ENCODE measurements around the gene ITGAE. TPM values are rescaled to one million over a fixed set of nuclear protein-coding genes. Genes with fewer than 3 reads are reported as not detected.

Gene ITGAE
- total RNA-seq, 1 donor from 2014 or later = 16.7 TPM

DNA sequence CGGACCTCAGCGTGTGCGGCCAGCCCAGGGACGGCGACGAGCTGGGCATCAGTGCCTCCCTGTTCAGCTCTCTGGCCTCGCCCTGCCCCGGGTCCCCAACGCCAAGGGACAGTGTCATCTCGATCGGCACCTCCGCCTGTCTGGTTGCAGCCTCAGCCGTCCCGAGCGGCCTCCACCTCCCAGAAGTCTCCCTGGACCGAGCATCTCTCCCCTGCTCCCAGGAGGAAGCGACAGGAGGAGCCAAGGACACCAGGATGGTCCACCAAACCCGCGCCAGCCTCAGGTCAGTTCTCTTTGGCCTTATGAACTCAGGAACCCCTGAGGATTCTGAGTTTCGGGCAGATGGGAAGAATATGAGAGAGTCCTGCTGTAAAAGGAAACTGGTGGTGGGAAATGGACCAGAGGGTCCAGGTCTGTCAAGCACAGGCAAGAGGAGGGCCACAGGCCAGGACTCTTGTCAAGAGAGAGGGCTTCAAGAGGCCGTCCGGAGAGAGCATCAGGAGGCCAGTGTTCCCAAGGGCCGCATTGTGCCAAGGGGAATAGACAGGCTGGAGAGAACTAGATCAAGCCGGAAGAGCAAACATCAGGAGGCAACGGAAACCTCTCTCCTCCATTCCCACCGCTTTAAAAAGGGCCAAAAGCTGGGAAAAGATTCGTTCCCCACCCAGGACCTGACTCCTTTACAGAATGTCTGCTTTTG is 76.5 kb downstream of the ITGAE start:
- H3K27me3 ChIP-seq (ENCODE audit: control insufficient read depth in 3 of 3, insufficient read depth in 3 of 3, low read length in 3 of 3) = no peaks in the 10 kb centered on the region
- no peaks in the 10 kb centered on the region for H3K9me3 ChIP-seq (ENCODE audit: control insufficient read depth in 3 of 3, low read length in 3 of 3)
- no peak overlapping the region for H3K27ac ChIP-seq (ENCODE audit: low read depth, low read length)
- H3K4me3 ChIP-seq (ENCODE audit: low read length in 3 of 3) = peak overlapping the region; percentile 93 to 98 (median 95)
- H3K36me3 ChIP-seq (ENCODE audit: control insufficient read depth in 3 of 3, insufficient read depth in 3 of 3, low read length in 3 of 3) = peaks cover 0 to 10% (median 4%) of the 10 kb centered on the region in 3 donors
- H3K4me1 ChIP-seq (ENCODE audit: control insufficient read depth in 3 of 3, insufficient read depth in 3 of 3, low read length in 3 of 3) = peaks cover 15 to 29% (median 20%) of the 10 kb centered on the region in 3 donors
- H3K9ac ChIP-seq (ENCODE audit: low read depth in 1 of 3, low read length in 3 of 3) = peak overlapping the region; percentile 98 to 99 (median 99)

DNA sequence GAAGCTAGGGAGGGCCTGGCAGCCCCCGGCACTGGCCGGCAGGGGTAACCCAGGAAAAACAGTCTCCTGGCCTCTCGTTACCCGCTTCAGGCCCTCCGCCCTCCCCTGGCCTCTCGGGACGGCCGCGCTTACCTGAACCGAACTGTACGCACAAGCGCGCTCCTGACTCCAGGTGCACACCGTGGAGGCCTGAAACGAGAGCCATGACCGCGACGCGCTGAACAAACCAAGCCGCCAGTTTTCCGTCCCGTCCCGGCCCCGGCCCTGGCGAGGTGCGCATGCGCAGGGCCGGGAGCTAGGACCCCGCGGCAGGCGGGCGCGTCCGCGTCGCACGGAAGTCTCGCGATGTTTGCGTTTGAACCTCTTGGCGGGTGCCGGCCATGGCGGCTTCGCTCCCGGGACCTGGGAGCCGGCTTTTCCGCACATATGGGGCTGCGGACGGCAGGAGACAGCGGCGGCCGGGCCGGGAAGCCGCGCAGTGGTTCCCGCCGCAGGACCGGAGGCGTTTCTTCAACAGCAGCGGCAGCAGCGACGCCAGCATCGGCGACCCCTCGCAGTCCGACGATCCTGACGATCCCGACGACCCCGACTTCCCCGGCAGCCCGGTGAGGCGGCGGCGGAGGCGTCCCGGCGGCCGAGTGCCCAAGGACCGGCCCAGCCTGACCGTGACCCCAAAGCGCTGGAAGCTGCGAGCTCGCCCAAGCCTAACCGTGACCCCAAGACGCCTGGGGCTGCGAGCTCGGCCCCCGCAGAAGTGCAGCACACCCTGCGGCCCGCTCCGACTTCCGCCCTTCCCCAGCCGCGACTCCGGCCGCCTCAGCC is 77.2 kb downstream of the ITGAE start, which contains the start of gene HASPIN:
Gene HASPIN, plus strand, starts transcription at position 348 of the 822 bp plus-strand sequence. Its CDS starts 33 bp downstream, at position 381.
- Histone ChIP-seq H3K9me3 (ENCODE audit: control insufficient read depth in 3 of 3, low read length in 3 of 3) (no peaks in the 10 kb centered on the region), H3K4me3 (ENCODE audit: low read length in 3 of 3) (peak within 1 kb of the TSS; percentile 93 to 98 (median 95)), H3K9ac (ENCODE audit: low read depth in 1 of 3, low read length in 3 of 3) (peak within 1 kb of the TSS; percentile 98 to 99 (median 99)), H3K27me3 (ENCODE audit: control insufficient read depth in 3 of 3, insufficient read depth in 3 of 3, low read length in 3 of 3) (no peaks in the 10 kb centered on the region), H3K36me3 (ENCODE audit: control insufficient read depth in 3 of 3, insufficient read depth in 3 of 3, low read length in 3 of 3) (peaks cover 0 to 10% (median 4%) of the 10 kb centered on the region in 3 donors), H3K4me1 (ENCODE audit: control insufficient read depth in 3 of 3, insufficient read depth in 3 of 3, low read length in 3 of 3) (peaks cover 15 to 29% (median 20%) of the 10 kb centered on the region in 3 donors), H3K27ac (ENCODE audit: low read depth, low read length) (peak within 1 kb of the TSS; percentile 89)

DNA sequence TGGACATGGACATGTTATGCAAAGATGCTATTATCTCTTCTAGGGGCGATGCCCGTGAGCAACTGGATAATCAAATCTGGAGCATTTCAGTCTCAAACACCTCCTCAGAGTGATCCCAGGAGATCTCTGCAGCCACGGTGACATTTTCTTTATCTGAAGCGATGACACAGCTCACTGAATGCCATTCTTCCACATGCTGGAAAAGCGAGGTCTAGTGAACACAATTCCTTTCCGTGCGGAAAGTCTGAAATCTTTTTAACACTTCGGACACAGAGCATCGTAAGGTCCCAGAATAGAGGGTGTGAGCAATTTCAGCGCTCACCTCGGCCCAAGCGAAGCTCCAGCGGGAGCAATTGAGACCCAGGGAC is 77.8 kb downstream of the ITGAE start:
- Histone ChIP-seq H3K4me1 (ENCODE audit: control insufficient read depth in 3 of 3, insufficient read depth in 3 of 3, low read length in 3 of 3) (peaks cover 15 to 29% (median 20%) of the 10 kb centered on the region in 3 donors), H3K36me3 (ENCODE audit: control insufficient read depth in 3 of 3, insufficient read depth in 3 of 3, low read length in 3 of 3) (peaks cover 3 to 15% (median 4%) of the 10 kb centered on the region in 3 donors), H3K4me3 (ENCODE audit: low read length in 3 of 3) (peak overlapping the region; percentile 93 to 98 (median 95)), H3K27me3 (ENCODE audit: control insufficient read depth in 3 of 3, insufficient read depth in 3 of 3, low read length in 3 of 3) (no peaks in the 10 kb centered on the region), H3K27ac (ENCODE audit: low read depth, low read length) (peak overlapping the region; percentile 89), H3K9me3 (ENCODE audit: control insufficient read depth in 3 of 3, low read length in 3 of 3) (no peaks in the 10 kb centered on the region), H3K9ac (ENCODE audit: low read depth in 1 of 3, low read length in 3 of 3) (peak overlapping the region; percentile 98 to 99 (median 99))

DNA sequence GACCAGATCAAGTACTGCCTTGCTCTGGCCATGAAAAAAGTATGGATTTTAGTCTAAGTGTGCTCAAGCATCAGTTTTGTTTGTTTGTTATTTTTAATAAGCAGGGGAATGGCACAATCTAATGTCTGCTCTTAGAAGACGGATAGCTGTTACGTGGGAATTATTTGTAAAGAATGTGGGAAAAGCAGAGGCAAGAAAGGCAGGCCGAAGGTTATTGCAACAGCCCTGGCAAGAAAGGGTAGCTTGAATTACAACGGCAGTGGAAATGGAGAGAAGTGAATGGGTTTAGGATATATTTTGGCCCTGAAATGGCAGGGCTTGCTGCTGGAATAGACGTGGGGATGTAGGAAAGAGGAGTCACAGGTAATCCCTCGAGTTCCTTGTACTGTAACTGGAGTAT is 78.3 kb downstream of the ITGAE start:
- peak overlapping the region; percentile 93 to 98 (median 95) for H3K4me3 ChIP-seq (ENCODE audit: low read length in 3 of 3)
- no peaks in the 10 kb centered on the region for H3K9me3 ChIP-seq (ENCODE audit: control insufficient read depth in 3 of 3, low read length in 3 of 3)
- H3K27me3 ChIP-seq (ENCODE audit: control insufficient read depth in 3 of 3, insufficient read depth in 3 of 3, low read length in 3 of 3) = no peaks in the 10 kb centered on the region
- peaks cover 4 to 19% (median 7%) of the 10 kb centered on the region in 3 donors for H3K36me3 ChIP-seq (ENCODE audit: control insufficient read depth in 3 of 3, insufficient read depth in 3 of 3, low read length in 3 of 3)
- peak overlapping the region; percentile 89 for H3K27ac ChIP-seq (ENCODE audit: low read depth, low read length)
- peak overlapping the region; percentile 98 to 99 (median 99) for H3K9ac ChIP-seq (ENCODE audit: low read depth in 1 of 3, low read length in 3 of 3)
- peaks cover 15 to 29% (median 20%) of the 10 kb centered on the region in 3 donors for H3K4me1 ChIP-seq (ENCODE audit: control insufficient read depth in 3 of 3, insufficient read depth in 3 of 3, low read length in 3 of 3)

DNA sequence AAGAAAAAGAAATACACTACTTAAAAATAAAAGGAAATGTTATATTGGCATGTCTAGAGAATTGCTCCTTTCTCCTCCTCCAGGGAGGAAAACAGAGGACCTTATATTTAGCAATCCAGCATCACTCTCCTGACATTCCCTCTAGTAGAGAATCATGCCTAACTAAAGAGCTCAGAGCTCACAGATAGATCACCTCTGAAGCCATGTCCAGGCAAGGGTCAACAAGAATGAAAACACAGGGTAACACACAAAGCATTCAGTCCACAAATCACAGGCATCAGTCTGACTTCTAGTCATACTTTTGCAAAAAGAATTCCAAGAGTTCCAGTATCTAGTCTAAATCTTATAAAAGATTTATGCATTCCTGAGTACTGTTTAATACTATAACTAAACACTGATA is 81.7 kb downstream of the ITGAE start:
- Histone ChIP-seq H3K9me3 (ENCODE audit: control insufficient read depth in 3 of 3, low read length in 3 of 3) (no peaks in the 10 kb centered on the region), H3K4me1 (ENCODE audit: control insufficient read depth in 3 of 3, insufficient read depth in 3 of 3, low read length in 3 of 3) (peaks cover 10 to 24% (median 16%) of the 10 kb centered on the region in 3 donors), H3K27me3 (ENCODE audit: control insufficient read depth in 3 of 3, insufficient read depth in 3 of 3, low read length in 3 of 3) (no peaks in the 10 kb centered on the region), H3K27ac (ENCODE audit: low read depth, low read length) (no peak overlapping the region), H3K4me3 (ENCODE audit: low read length in 3 of 3) (no peak overlapping the region), H3K36me3 (ENCODE audit: control insufficient read depth in 3 of 3, insufficient read depth in 3 of 3, low read length in 3 of 3) (peaks cover 25 to 51% (median 38%) of the 10 kb centered on the region in 3 donors), H3K9ac (ENCODE audit: low read depth in 1 of 3, low read length in 3 of 3) (no peak overlapping the region)

DNA sequence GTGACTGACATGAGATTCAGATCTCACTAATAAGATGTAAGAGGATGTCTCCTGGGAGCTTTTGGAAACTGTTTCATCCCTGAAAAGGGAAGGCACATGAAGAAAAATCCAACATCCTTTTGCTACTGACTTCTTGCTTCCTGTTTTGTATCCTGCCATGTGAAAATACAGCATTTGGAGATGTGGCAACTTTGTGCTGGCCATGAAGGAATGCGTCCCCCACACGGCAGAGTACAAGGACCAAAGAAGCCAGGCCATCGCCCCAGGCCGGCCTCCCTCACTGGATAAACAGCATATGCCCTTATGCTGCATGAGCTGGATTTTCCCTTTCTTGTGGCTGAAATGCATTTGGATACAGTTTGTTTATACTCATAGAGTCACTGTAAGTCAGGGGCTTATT is 82.8 kb downstream of the ITGAE start:
- H3K27me3 ChIP-seq (ENCODE audit: control insufficient read depth in 3 of 3, insufficient read depth in 3 of 3, low read length in 3 of 3) = no peaks in the 10 kb centered on the region
- H3K4me3 ChIP-seq (ENCODE audit: low read length in 3 of 3) = no peak overlapping the region
- H3K9me3 ChIP-seq (ENCODE audit: control insufficient read depth in 3 of 3, low read length in 3 of 3) = no peaks in the 10 kb centered on the region
- no peak overlapping the region for H3K9ac ChIP-seq (ENCODE audit: low read depth in 1 of 3, low read length in 3 of 3)
- peaks cover 25 to 51% (median 38%) of the 10 kb centered on the region in 3 donors for H3K36me3 ChIP-seq (ENCODE audit: control insufficient read depth in 3 of 3, insufficient read depth in 3 of 3, low read length in 3 of 3)
- H3K27ac ChIP-seq (ENCODE audit: low read depth, low read length) = peak overlapping the region; percentile 16
- peaks cover 9 to 15% (median 13%) of the 10 kb centered on the region in 3 donors for H3K4me1 ChIP-seq (ENCODE audit: control insufficient read depth in 3 of 3, insufficient read depth in 3 of 3, low read length in 3 of 3)

DNA sequence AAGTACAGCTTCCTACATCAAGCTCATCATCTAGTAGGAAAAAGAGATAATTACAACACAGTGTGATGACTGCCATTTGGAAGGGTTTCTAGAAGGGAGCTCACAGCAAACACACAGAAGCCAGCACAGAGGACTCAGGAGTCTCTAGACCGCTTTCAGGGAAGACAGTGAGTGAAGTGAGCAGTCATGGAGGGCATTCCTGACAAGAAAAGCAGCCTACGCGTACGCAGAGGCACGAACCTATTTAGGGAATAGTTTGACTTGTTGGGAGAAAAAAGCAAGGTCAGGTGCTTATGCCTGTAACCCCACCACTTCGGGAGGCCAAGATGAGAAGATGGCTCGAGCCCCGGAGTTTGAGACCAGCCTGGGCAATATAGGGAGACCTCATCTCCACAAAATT is 85.7 kb downstream of the ITGAE start:
- no peak overlapping the region for H3K9ac ChIP-seq (ENCODE audit: low read depth in 1 of 3, low read length in 3 of 3)
- peaks cover 29 to 55% (median 43%) of the 10 kb centered on the region in 3 donors for H3K36me3 ChIP-seq (ENCODE audit: control insufficient read depth in 3 of 3, insufficient read depth in 3 of 3, low read length in 3 of 3)
- H3K9me3 ChIP-seq (ENCODE audit: control insufficient read depth in 3 of 3, low read length in 3 of 3) = no peaks in the 10 kb centered on the region
- H3K4me1 ChIP-seq (ENCODE audit: control insufficient read depth in 3 of 3, insufficient read depth in 3 of 3, low read length in 3 of 3) = peaks cover 0 to 6% (median 5%) of the 10 kb centered on the region in 3 donors
- no peak overlapping the region for H3K27ac ChIP-seq (ENCODE audit: low read depth, low read length)
- no peaks in the 10 kb centered on the region for H3K27me3 ChIP-seq (ENCODE audit: control insufficient read depth in 3 of 3, insufficient read depth in 3 of 3, low read length in 3 of 3)
- H3K4me3 ChIP-seq (ENCODE audit: low read length in 3 of 3) = no peak overlapping the region

DNA sequence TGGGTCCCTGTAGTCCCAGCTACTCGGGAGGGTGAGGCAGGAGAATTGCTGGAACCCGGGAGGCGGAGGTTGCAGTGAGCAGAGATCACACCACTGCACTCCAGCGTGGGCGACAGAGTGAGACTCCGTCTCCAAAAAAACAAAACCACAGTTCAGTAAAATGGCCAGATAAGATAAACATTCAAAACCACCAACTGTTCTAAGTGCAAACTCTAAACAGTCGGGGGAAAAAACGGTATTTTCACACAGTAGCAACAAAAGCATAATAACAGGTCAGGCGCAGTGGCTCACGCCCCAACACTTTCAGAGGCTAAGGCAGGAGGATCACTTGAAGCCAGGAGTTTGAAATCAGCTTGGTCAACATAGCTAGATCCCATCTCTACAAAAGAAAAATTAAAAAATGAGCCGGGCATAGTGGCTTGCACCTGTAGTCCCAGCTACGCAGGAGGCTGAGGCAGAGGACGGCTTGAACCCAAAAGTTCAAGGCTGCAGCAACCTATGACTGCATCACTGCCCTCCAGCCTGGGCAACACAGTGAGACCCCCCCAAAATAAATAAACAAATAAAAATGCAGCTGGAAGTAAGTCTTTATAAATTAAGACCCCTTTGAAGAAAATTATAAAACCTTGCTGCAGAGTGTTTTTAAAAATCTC is 88.1 kb downstream of the ITGAE start:
- H3K4me1 ChIP-seq (ENCODE audit: control insufficient read depth in 3 of 3, insufficient read depth in 3 of 3, low read length in 3 of 3) = no peaks in the 10 kb centered on the region
- H3K9ac ChIP-seq (ENCODE audit: low read depth in 1 of 3, low read length in 3 of 3) = no peak overlapping the region
- H3K27ac ChIP-seq (ENCODE audit: low read depth, low read length) = no peak overlapping the region
- no peaks in the 10 kb centered on the region for H3K9me3 ChIP-seq (ENCODE audit: control insufficient read depth in 3 of 3, low read length in 3 of 3)
- no peaks in the 10 kb centered on the region for H3K27me3 ChIP-seq (ENCODE audit: control insufficient read depth in 3 of 3, insufficient read depth in 3 of 3, low read length in 3 of 3)
- no peak overlapping the region for H3K4me3 ChIP-seq (ENCODE audit: low read length in 3 of 3)
- H3K36me3 ChIP-seq (ENCODE audit: control insufficient read depth in 3 of 3, insufficient read depth in 3 of 3, low read length in 3 of 3) = peaks cover 25 to 42% (median 38%) of the 10 kb centered on the region in 3 donors

DNA sequence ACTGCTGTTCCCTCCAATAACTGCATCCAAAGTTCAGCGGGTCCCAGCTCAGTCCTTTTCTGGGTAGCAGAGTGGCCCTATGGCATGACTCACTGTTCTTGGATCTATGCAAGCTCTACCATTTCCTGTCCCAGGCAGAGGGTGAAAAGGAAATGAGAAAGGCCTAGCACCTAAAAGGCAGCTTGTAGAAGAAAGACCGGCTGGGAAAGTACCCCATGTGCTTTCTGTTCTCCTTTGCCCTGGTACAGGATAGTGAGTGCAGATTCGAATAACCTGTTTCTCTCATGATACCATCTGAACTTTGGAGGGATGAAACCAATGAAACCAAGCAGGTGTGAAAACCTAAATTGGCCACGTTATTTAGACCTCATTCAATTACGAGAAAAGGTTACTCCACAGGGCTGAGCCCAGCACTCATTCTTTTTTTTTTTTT is 90.0 kb downstream of the ITGAE start:
- no peak overlapping the region for H3K27ac ChIP-seq (ENCODE audit: low read depth, low read length)
- no peak overlapping the region for H3K4me3 ChIP-seq (ENCODE audit: low read length in 3 of 3)

More for the DNA sequence above, 90.0 kb downstream of the ITGAE start:
- no peaks in the 10 kb centered on the region for H3K27me3 ChIP-seq (ENCODE audit: control insufficient read depth in 3 of 3, insufficient read depth in 3 of 3, low read length in 3 of 3)
- no peaks in the 10 kb centered on the region for H3K4me1 ChIP-seq (ENCODE audit: control insufficient read depth in 3 of 3, insufficient read depth in 3 of 3, low read length in 3 of 3)
- peaks cover 17 to 23% (median 18%) of the 10 kb centered on the region in 3 donors for H3K36me3 ChIP-seq (ENCODE audit: control insufficient read depth in 3 of 3, insufficient read depth in 3 of 3, low read length in 3 of 3)
- no peaks in the 10 kb centered on the region for H3K9me3 ChIP-seq (ENCODE audit: control insufficient read depth in 3 of 3, low read length in 3 of 3)
- H3K9ac ChIP-seq (ENCODE audit: low read depth in 1 of 3, low read length in 3 of 3) = no peak overlapping the region

All from skeletal muscle tissue (tissue), 4 donors.